ENCODE results near the gene MAP2K3. TPM values are rescaled to one million over a fixed set of nuclear protein-coding genes. Genes with fewer than 3 reads are reported as not detected.

MAP2K3 gene
- total and polyA plus RNA-seq, 2 of the 8 experiments (the other 6 are each of a cell fraction or from before 2014, with no cell fraction given): 16.9 to 33.5 TPM

DNA sequence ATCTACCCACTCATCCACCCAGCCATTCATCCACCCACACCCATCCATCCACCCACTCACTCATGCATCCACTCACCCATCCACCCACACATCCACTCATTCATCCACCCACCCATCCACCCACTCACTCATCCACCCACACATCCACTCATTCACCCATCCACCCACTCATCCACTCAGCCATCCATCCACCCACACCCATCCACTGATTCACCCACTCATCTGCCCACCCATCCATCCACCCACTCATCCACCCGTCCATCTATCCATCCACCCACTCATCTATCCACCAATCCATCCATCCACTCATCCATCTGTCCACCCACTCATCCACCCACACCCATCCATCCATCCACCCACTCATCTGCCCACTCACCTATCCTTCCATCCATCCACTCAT lies 48.6 kb upstream of the MAP2K3 start (continued):
- TF ChIP-seq, protein P1, sequence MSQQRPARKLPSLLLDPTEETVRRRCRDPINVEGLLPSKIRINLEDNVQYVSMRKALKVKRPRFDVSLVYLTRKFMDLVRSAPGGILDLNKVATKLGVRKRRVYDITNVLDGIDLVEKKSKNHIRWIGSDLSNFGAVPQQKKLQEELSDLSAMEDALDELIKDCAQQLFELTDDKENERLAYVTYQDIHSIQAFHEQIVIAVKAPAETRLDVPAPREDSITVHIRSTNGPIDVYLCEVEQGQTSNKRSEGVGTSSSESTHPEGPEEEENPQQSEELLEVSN (IDR thresholded peaks at IDR 0.05): no peak
- TF ChIP-seq CHD1 (IDR thresholded peaks at IDR 0.05; ENCODE audit: low read depth, low read length) (no peak), EZH2 (IDR thresholded peaks at IDR 0.05; ENCODE audit: low read depth, low read length, severe bottlenecking) (no peak)
